K562 (cell line): ENCODE data around the gene CHSY1. TPM values are rescaled to one million over a fixed set of nuclear protein-coding genes. Genes with fewer than 3 reads are reported as not detected.
A peak's percentile ranks its signal among the peaks of the same experiment; 100 is the strongest.

ENCODE experiments used
- ATAC-seq: fragments of 200-7000 bp; cut with Tn5 transposase; 3 replicates; pipeline ENCODE4 v1.9.1; 2020; ENCODE audit warnings: moderate library complexity
- BruUV-seq: library from RNA; stranded (reverse); fragments of 400-500 nt; replicated peaks from 2 replicates; lab custom pipeline; 2021; lab: Mats Ljungman, UMichigan
- CTCF ChIA-PET: fragments of 300-600 bp; formaldehyde crosslinking; extraction: SDS; loops from one replicate; lab custom pipeline; 2021; ENCODE audit warnings: low intra/inter-chr PET ratio; lab: Yijun Ruan, JAX
- POLR2A ChIA-PET: fragments of 300-600, 350-650 bp; sonication (Branson Sonifier 250); formaldehyde crosslinking; extraction: SDS; loops from one replicate; lab custom pipeline; 2021; ENCODE audit warnings: antibody characterized with exemption, inconsistent platforms; lab: Yijun Ruan, JAX
- DNase-seq, 4 experiments: peaks; one replicate each; pipeline versions ENCODE4 v3.0.0 to v3.0.0-alpha.2; 2011 to 2018; ENCODE audit warnings: low spot score in 3 of 4, mixed read lengths in 3 of 4; ENCODE audit errors: extremely low read depth in 1 of 4
- FAIRE-seq: peaks from 2 replicates; lab custom pipeline; 2011; peaks lifted over from hg19 to GRCh38; lab: Jason Lieb, UNC
- H2AFZ ChIP-seq: 2 replicates; pipeline ENCODE4 v1.6.0; 2011; ENCODE audit warnings: low read depth, low read length, control low read depth, inconsistent platforms
- H3K27ac ChIP-seq: fragments of 200-600 bp; 3 replicates; pipeline ENCODE4 v1.8.0; 2011; ENCODE audit warnings: low read depth, mild to moderate bottlenecking, control low read depth, inconsistent platforms, low read length, moderate library complexity, mixed read lengths; ENCODE audit errors: extremely low read depth
- H3K27me3 ChIP-seq, 2 experiments: fragments of 300-600 bp in 1 of 2; 2 replicates in 1 of 2; 3 replicates in 1 of 2; pipeline versions ENCODE4 v1.6.0 to v1.8.0; 2011; ENCODE audit warnings: inconsistent platforms in 2 of 2, low read length in 2 of 2, mild to moderate bottlenecking in 1 of 2, mixed read lengths in 1 of 2, moderate library complexity in 1 of 2; ENCODE audit not compliant: control insufficient read depth in 2 of 2, insufficient read depth in 2 of 2
- H3K36me3 ChIP-seq: fragments of 300-600 bp; 3 replicates; pipeline ENCODE4 v1.8.0; 2011; ENCODE audit warnings: mild to moderate bottlenecking, low read length, inconsistent platforms; ENCODE audit not compliant: control insufficient read depth, insufficient read depth
- H3K4me1 ChIP-seq, 2 experiments: fragments of 200-600 bp in 1 of 2; replicated peaks in 1 of 2; 2 replicates in 1 of 2; 3 replicates in 1 of 2; pipeline versions ENCODE4 v1.5.1 to v1.8.0; 2011; ENCODE audit warnings: inconsistent platforms in 2 of 2, low read length in 2 of 2, mild to moderate bottlenecking in 1 of 2, mixed read lengths in 1 of 2, moderate library complexity in 1 of 2; ENCODE audit not compliant: control insufficient read depth in 2 of 2, insufficient read depth in 2 of 2
- H3K4me2 ChIP-seq: 2 replicates; pipeline ENCODE4 v1.6.1; 2011; ENCODE audit warnings: low read length, control low read depth, inconsistent platforms, mixed read lengths; ENCODE audit not compliant: insufficient read depth
- H3K4me3 ChIP-seq: fragments of 200-600 bp; sonication (generic), shearing (Covaris generic); 2 replicates; pipeline ENCODE4 v1.5.1; 2016; ENCODE audit warnings: control low read depth, inconsistent platforms
- H3K79me2 ChIP-seq: fragments of 200-600 bp; 3 replicates; pipeline ENCODE4 v1.8.0; 2011; ENCODE audit warnings: low read length, inconsistent platforms; ENCODE audit not compliant: control insufficient read depth, insufficient read depth
- H3K9ac ChIP-seq, 2 experiments: 2 replicates each; pipeline versions ENCODE4 v1.6.0 to v1.6.1; 2011; ENCODE audit warnings: low read depth in 2 of 2, low read length in 2 of 2, control low read depth in 1 of 2, inconsistent platforms in 1 of 2, mild to moderate bottlenecking in 1 of 2, mixed read lengths in 1 of 2; ENCODE audit not compliant: insufficient read depth in 1 of 2
- H3K9me1 ChIP-seq: one replicate; pipeline ENCODE4 v1.6.0; 2011; ENCODE audit warnings: inconsistent platforms, mild to moderate bottlenecking, low read length, moderate library complexity; ENCODE audit not compliant: control insufficient read depth, insufficient read depth
- H3K9me3 ChIP-seq: replicated peaks from 2 replicates; pipeline ENCODE4 v1.5.1; 2011; ENCODE audit warnings: low read depth, low read length, inconsistent platforms; ENCODE audit not compliant: control insufficient read depth, insufficient read depth
- H4K20me1 ChIP-seq: replicated peaks from 2 replicates; pipeline ENCODE4 v1.6.1; 2011; ENCODE audit warnings: low read length, inconsistent platforms, mixed read lengths; ENCODE audit not compliant: control insufficient read depth, insufficient read depth
- ARID1B ChIP-seq: fragments of 450-650 bp; IDR thresholded peaks from 2 replicates; pipeline ENCODE4 v1.6.1; 2016; ENCODE audit warnings: antibody characterized with exemption, mild to moderate bottlenecking, inconsistent platforms
- CHD4 ChIP-seq: fragments of 200-600 bp; sonication (generic); IDR thresholded peaks from 3 replicates; pipeline ENCODE4 v1.6.1; 2012; ENCODE audit warnings: low read depth, mild to moderate bottlenecking, mixed read lengths, low read length, inconsistent platforms; ENCODE audit not compliant: insufficient read depth, insufficient replicate concordance, poor library complexity, severe bottlenecking
- ELF2 ChIP-seq: fragments of 250-450 bp; sonication (Bioruptor Pico); IDR thresholded peaks from 2 replicates; pipeline ENCODE4 v1.5.0; 2021; ENCODE audit warnings: mild to moderate bottlenecking
- FOXK1 ChIP-seq: sonication (generic); formaldehyde crosslinking; IDR thresholded peaks from 2 replicates; pipeline ENCODE4 v1.8.0; 2022; ENCODE audit warnings: missing genetic modification reagents, mild to moderate bottlenecking, borderline replicate concordance
- HNRNPL ChIP-seq: fragments of 200-400 bp; formaldehyde crosslinking; IDR thresholded peaks from 2 replicates; pipeline ENCODE4 v1.6.1; 2017; ENCODE audit warnings: low read depth, mild to moderate bottlenecking, low read length
- KAT2B ChIP-seq: IDR thresholded peaks from one replicate; pipeline ENCODE4 v1.6.1; 2012; ENCODE audit warnings: low read depth, mild to moderate bottlenecking, control low read depth, inconsistent platforms, low read length, moderate library complexity
- KAT7 ChIP-seq: sonication (generic); formaldehyde crosslinking; IDR thresholded peaks from 2 replicates; pipeline ENCODE4 v1.8.0; 2022; ENCODE audit warnings: missing genetic modification reagents, mild to moderate bottlenecking, borderline replicate concordance
- KLF16 ChIP-seq: IDR thresholded peaks from 2 replicates; pipeline ENCODE4 v1.6.1; 2016; ENCODE audit warnings: antibody characterized with exemption
- MYBL2 ChIP-seq, 2 experiments: fragments of 450-650 bp in 1 of 2; sonication (generic) in 1 of 2; formaldehyde crosslinking in 1 of 2; IDR thresholded peaks; 2 replicates each; pipeline versions ENCODE4 v1.6.1 to v1.8.1; 2017 to 2022; ENCODE audit warnings: borderline replicate concordance in 1 of 2, inconsistent platforms in 1 of 2, low read depth in 1 of 2, mild to moderate bottlenecking in 1 of 2, missing genetic modification reagents in 1 of 2, moderate library complexity in 1 of 2
- RHOXF2B ChIP-seq: fragments of 250-450 bp; sonication (Bioruptor Pico); conservative IDR thresholded peaks from 2 replicates; pipeline ENCODE4 v1.5.1; 2021
- TOE1 ChIP-seq, 2 experiments: fragments of 450-650 bp in 1 of 2; sonication (generic) in 1 of 2; formaldehyde crosslinking in 1 of 2; IDR thresholded peaks; 2 replicates each; pipeline versions ENCODE4 v1.7.1 to v1.8.0; 2016 to 2022; ENCODE audit warnings: borderline replicate concordance in 2 of 2, mild to moderate bottlenecking in 2 of 2, antibody characterized with exemption in 1 of 2, inconsistent platforms in 1 of 2, low read depth in 1 of 2, missing genetic modification reagents in 1 of 2, moderate library complexity in 1 of 2
- U2AF2 ChIP-seq: fragments of 200-400 bp; formaldehyde crosslinking; optimal IDR thresholded peaks from 2 replicates; pipeline ENCODE3; 2017; ENCODE audit warnings: low read depth, mild to moderate bottlenecking, low read length
- ZNF121 ChIP-seq: sonication (generic); formaldehyde crosslinking; conservative IDR thresholded peaks from 2 replicates; pipeline ENCODE4 v1.8.0; 2022; ENCODE audit warnings: missing genetic modification reagents
- ZNF224 ChIP-seq: sonication (generic); formaldehyde crosslinking; IDR thresholded peaks from 2 replicates; pipeline ENCODE4 v1.8.0; 2022; ENCODE audit warnings: mild to moderate bottlenecking, missing genetic modification reagents
- ZNF324 ChIP-seq: fragments of 250-450 bp; sonication (Bioruptor Pico); IDR thresholded peaks from 2 replicates; pipeline ENCODE4 v1.4.0; 2020; ENCODE audit warnings: mild to moderate bottlenecking
- ZNF507 ChIP-seq: conservative IDR thresholded peaks from 2 replicates; pipeline ENCODE4 v1.6.1; 2017; ENCODE audit warnings: missing genetic modification characterization, missing compliant biosample characterization
- WGBS: fragments of 100-300 bp; shearing (Covaris generic); methylation state at CpG from one replicate; pipeline ENCODE4 v1.1.6; 2016; ENCODE audit warnings: low coverage, mixed read lengths; ENCODE audit not compliant: insufficient coverage; ENCODE audit errors: missing lambda C conversion rate; 5-methylcytosine and 5-hydroxymethylcytosine counted together
- in situ Hi-C: fragments of 300-500 bp; cut with MboI; formaldehyde crosslinking; loops from 4 replicates; pipeline ENCODE4 v1.15.0; 2018; ENCODE audit warnings: inconsistent platforms, mixed read lengths
- intact Hi-C: fragments of 100-400 bp; cut with micrococcal nuclease; formaldehyde crosslinking; loops from 2 replicates; pipeline ENCODE4 v1.14.2; 2022
- polyA plus RNA-seq, 8 experiments: library from polyadenylated mRNA; depleted of rRNA in 4 of 8; stranded (reverse) in 5 of 8; unstranded in 3 of 8; fragments of >200 nt; fragmentation: Nextera tagmentation in 2 of 8; fragmentation: Illumina TruSeq in 1 of 8; extraction: Ambion mirVana in 2 of 8; extraction: Trizol in 1 of 8; gene quantifications; 2 replicates each; pipeline versions ENCODE4 v1.2.1 to v1.2.3, GENCODE V29; 2011 to 2014; ENCODE audit warnings: inconsistent platforms in 1 of 8, missing spikeins in 1 of 8
- total RNA-seq, 7 experiments: library from RNA; depleted of rRNA in 6 of 7; stranded (reverse); fragments of >200 nt in 6 of 7; fragmentation: Illumina TruSeq in 2 of 7; extraction: Trizol in 2 of 7; gene quantifications; 2 replicates each; pipeline versions ENCODE4 v1.2.1 to v1.2.3, GENCODE V29; 2011 to 2021; ENCODE audit warnings: low replicate concordance in 1 of 7
- TF ChIP-seq, protein P1 (sequence below): sonication (generic); formaldehyde crosslinking; IDR thresholded peaks from 2 replicates; pipeline ENCODE4 v1.8.1; 2023; ENCODE audit warnings: mild to moderate bottlenecking, missing genetic modification reagents

CHSY1 gene
- total and polyA plus RNA-seq, 9 of the 15 experiments (the other 6 are each of a cell fraction or from before 2014, with no cell fraction given), result 7.0 to 16.4 (median 13.4) TPM

DNA sequence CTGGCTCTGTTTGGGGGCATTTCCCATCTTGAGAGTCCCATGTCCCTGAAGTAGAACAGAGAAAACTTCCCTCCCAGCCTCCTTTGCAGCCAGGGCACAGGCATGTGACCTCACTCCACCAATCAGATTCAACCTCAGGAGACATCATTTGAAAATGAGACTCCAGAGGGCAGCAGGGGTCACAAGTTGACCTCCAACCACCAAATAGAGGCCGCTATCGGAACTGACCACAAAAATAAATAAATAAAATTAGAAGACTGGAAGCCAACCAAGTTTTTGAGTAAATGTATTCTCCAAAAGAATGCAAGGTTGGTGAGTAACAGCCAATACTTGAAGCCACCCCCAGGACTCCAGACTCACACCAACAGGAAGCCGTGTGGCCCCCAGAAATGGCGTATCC, 106.5 kb downstream of the CHSY1 start (continued):
- TF ChIP-seq FOXK1 (CRISPR knock-in tag) (no peak), U2AF2 (no peak), KAT2B (no peak), HNRNPL (no peak), ZNF507 (tag) (no peak), ZNF324 (peak; percentile 49; the same call in 1 of the 2 replicates), ZNF224 (no peak)
- TF ChIP-seq, all 486 proteins: peak for 15

DNA sequence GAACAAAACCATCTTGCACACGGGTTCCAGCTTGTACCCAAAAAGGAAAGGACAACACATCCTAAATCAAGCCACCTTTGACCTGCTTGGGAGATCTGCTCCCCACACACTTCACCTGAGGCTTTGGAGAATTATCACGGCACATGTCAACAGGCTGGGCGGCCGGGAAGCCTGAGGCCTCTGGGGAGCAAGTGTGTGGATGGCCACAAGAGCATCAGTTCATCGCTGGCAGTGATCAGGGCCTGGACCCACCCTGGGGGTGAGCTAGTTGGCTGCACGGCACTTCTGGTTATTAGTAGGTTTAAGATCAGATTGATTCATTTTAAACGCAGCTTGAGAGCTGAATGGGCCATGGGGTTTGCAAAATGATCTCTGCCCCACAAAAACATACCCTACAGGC, 108.5 kb downstream of the CHSY1 start:
- Histone ChIP-seq H3K27me3 (no peaks in the 10 kb centered on the region), H3K27ac (no peak overlapping the region), H3K79me2 (no peaks in the 10 kb centered on the region), H3K9ac (no peak overlapping the region), H2AFZ (no peak overlapping the region), H3K9me3 (no peaks in the 10 kb centered on the region), H3K9me1 (no peaks in the 10 kb centered on the region), H3K4me2 (no peak overlapping the region), H3K36me3 (no peaks in the 10 kb centered on the region), H3K4me1 (peaks cover 5 to 6% of the 10 kb centered on the region in 2 experiments; a peak in 4 of 5 replicates), H4K20me1 (no peaks in the 10 kb centered on the region)
- in situ Hi-C loops (no loop called here), intact Hi-C loops (no loop called here)
- WGBS, result 17% methylated on average over 7 of the region's 7 CpGs
- CTCF ChIA-PET, result interaction anchor here (0.5 kb wide), 1 partner anchor 114 kb away, joined by 3 read pairs; no protein-coding TSS in a partner anchor
- POLR2A ChIA-PET, result interaction anchor here (0.8 to 1.5 kb wide), 3 partner anchors 10 to 107 kb away, joined by 3 to 5 read pairs (median 3); no protein-coding TSS in a partner anchor
- DNase-seq (no peak), ATAC-seq (no peak)
- TF ChIP-seq RHOXF2B (CRISPR knock-in tag) (no peak), ELF2 (no peak), ARID1B (no peak), KAT7 (no peak), CHD4 (no peak), KLF16 (no peak), MYBL2 (IDR thresholded peaks at IDR 0.05; ENCODE audit: low read depth) (no peak), MYBL2 (CRISPR knock-in tag; IDR thresholded peaks at IDR 0.05; ENCODE audit: borderline replicate concordance) (no peak), ZNF121 (CRISPR knock-in tag) (no peak), TOE1 (IDR thresholded peaks at IDR 0.05; ENCODE audit: borderline replicate concordance) (no peak), TOE1 (CRISPR knock-in tag; IDR thresholded peaks at IDR 0.05; ENCODE audit: borderline replicate concordance, low read depth) (no peak)
- TF ChIP-seq, protein P1, sequence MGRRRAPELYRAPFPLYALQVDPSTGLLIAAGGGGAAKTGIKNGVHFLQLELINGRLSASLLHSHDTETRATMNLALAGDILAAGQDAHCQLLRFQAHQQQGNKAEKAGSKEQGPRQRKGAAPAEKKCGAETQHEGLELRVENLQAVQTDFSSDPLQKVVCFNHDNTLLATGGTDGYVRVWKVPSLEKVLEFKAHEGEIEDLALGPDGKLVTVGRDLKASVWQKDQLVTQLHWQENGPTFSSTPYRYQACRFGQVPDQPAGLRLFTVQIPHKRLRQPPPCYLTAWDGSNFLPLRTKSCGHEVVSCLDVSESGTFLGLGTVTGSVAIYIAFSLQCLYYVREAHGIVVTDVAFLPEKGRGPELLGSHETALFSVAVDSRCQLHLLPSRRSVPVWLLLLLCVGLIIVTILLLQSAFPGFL (CRISPR knock-in tag), result no peak
- TF ChIP-seq, all 486 proteins: peak for 0
- FAIRE-seq, result no peak
- H3K4me3 ChIP-seq, result no peak overlapping the region
- BruUV-seq, result no TSS peak
